GM12864 (cell line): Measurements from ENCODE around the gene TIMP2.
"Not testable (repeated sequence)": the region's sequence is repeated elsewhere in the genome, so short reads cannot be mapped to it uniquely, and the experiment has no call there.

Experiments used
- DNase-seq: peaks from one replicate; pipeline ENCODE4 v3.0.0-alpha.2; 2011; ENCODE audit warnings: low read depth
- H3K4me3 ChIP-seq: 2 replicates; pipeline ENCODE4 v1.5.1; 2011; ENCODE audit warnings: mild to moderate bottlenecking, low read depth, low read length, control low read depth
- CTCF ChIP-seq: IDR thresholded peaks from 2 replicates; pipeline ENCODE4 v1.5.1; 2011; ENCODE audit warnings: low read depth, mild to moderate bottlenecking, moderate library complexity, low read length, control low read depth, inconsistent platforms; ENCODE audit errors: missing control alignments

The TIMP2 gene

DNA sequence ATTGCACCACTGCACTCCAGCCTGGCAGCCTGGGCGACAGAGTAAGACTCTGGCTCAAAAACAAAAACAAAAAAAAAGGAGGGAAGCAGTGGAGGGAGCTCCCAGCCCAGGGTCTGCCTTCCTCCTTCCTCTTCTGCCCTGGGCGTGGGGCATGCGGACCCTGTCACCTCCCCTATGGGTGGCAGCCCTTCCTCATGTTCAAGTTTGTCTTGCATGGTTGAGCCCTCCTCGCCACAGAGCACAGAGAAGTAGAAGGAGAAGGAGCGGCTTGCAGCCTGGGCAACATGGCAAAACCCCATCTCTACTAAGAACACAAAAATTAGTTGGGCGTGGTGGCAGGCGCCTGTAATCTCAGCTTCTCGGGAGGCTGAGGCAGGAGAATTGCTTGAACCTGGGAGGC, 21.4 kb upstream of the TIMP2 start:
- no peak for DNase-seq
- H3K4me3 ChIP-seq, result no peak overlapping the region
- no peak for TF ChIP-seq CTCF

GRCh38 chr17:78946131-78946530, 20.9 kb upstream of the TIMP2 start:
- TF ChIP-seq CTCF, result no peak
- DNase-seq, result no peak
- H3K4me3 ChIP-seq, result no peak overlapping the region

- not testable (repeated sequence) for H3K4me3 ChIP-seq, DNase-seq
These were observed 20.3 kb upstream of the TIMP2 start for GRCh38 chr17:78945455-78945854.

GRCh38 chr17:78944956-78945355, 19.8 kb upstream of the TIMP2 start:
- DNase-seq, result no peak
- no peak overlapping the region for H3K4me3 ChIP-seq
- TF ChIP-seq CTCF, result no peak

DNA sequence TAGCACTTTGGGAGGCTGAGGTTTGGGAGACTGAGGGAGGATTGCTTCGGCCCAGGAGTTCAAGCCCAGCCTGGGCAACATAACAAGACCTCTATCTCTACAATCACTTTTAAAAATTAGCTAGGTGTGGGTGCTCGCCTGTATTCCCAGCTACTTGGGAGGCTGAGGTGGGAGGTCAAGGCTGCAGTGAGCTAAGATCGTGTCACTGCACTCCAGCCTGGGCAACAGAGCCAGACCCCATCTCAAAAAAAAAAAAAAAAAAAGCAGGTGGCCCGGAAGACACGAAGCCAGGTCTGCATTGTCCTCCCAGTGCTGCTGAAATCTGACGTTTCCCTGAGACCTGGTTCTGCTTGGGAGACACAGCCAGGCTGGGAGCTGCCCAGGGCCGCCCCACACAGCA, 18.8 kb upstream of the TIMP2 start:
- no peak overlapping the region for H3K4me3 ChIP-seq
- TF ChIP-seq CTCF, result no peak
- no peak for DNase-seq

DNA sequence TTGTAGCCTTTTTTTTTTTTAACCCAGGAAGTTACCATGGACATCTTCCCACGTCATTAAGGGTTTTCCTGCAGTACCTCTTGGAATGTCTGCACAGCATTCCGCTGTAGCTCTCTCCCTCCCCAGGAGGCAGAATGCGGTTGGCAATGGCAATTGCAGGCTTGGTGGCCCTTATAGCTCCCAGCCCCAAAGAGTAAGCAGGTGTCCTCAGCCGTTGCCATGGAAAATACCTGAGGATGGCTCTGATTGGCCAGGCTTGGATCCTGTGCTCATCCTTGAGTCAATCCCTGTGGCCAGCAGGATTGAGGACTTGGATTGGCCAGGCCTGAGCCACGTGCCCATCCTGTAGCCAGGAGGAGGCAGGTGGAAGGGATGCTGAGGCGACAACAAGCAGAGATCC, 15.5 kb upstream of the TIMP2 start:
- DNase-seq, result no peak
- no peak for TF ChIP-seq CTCF
- no peak overlapping the region for H3K4me3 ChIP-seq

DNA sequence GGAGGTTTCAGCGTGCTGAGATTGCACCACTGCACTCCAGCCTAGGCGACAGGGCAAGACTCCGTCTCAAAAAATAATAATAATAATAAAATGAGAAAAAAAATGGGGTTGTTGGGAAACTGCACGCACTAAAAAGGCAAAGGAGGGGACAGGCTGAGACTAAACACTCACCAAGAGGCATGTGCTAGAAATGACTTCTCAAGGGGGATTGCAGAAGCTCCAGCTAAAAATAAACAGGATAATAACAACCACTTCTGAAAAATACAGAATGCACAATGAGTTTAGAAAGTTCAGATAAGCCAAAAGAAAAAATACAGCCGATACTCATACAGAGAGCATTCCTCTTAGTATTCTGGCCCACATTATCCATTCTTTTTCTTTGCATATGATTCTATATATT, 15.1 kb upstream of the TIMP2 start:
- no peak for TF ChIP-seq CTCF
- no peak for DNase-seq
- H3K4me3 ChIP-seq, result no peak overlapping the region

DNA sequence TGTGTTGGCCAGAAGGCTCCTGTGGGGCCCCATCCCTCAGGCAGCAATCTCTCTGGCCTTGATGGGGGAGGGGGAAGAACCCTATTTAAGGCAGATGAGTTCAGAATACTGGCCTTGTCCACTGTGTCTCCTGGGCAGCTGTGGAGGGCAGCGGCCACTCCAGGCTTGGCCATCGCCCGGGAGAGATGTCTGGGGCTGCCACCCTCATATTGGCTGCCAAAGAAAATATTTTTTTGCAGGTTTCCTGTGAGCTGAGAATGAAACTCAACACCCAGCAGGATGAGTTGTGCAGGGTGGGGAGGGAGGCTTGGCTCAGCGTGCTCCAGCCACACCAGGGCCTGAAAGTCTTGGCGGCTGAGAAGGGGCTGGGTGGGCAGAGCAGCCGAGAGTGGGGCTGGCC, 14.4 kb upstream of the TIMP2 start:
- H3K4me3 ChIP-seq, result no peak overlapping the region
- no peak for DNase-seq
- TF ChIP-seq CTCF, result no peak
